Measurements from ENCODE around the gene ZNF460.

The ZNF460 gene

GRCh38 chr19:57262044-57262443 is 18.2 kb upstream of the ZNF460 start:
- no peaks in the 10 kb centered on the region for H3K9me3 ChIP-seq (ENCODE audit: insufficient read depth, low read depth, low read length)
- no peaks in the 10 kb centered on the region; the same call in 1 of the 2 replicates for H3K36me3 ChIP-seq (ENCODE audit: insufficient read depth, low read length)
- H3K4me2 ChIP-seq (ENCODE audit: low read depth, low read length, poor library complexity, severe bottlenecking), result no peak overlapping the region
- no peaks in the 10 kb centered on the region for H3K9me2 ChIP-seq (replicated peaks; ENCODE audit: low read depth, low read length)
- H3K4me1 ChIP-seq (ENCODE audit: insufficient read depth, low read length, poor library complexity, severe bottlenecking), result no peaks in the 10 kb centered on the region
- H3K9ac ChIP-seq (ENCODE audit: low read depth, low read length, poor library complexity, severe bottlenecking), result no peak overlapping the region
- no peaks in the 10 kb centered on the region for H4K20me1 ChIP-seq (ENCODE audit: insufficient read depth, low read length, poor library complexity, severe bottlenecking)
- H3F3A ChIP-seq (ENCODE audit: low read depth), result no peaks in the 10 kb centered on the region
- H3K4me3 ChIP-seq (ENCODE audit: low read length, poor library complexity, severe bottlenecking), result no peak overlapping the region
- TF ChIP-seq EZH2phosphoT487 (IDR thresholded peaks at IDR 0.05; ENCODE audit: borderline replicate concordance) (no peak), CTCF (conservative IDR thresholded peaks at IDR 0.05; ENCODE audit: low read length) (no peak)
- no peak overlapping the region for H2AFZ ChIP-seq (ENCODE audit: low read length)
- no peaks in the 10 kb centered on the region for H3K27me3 ChIP-seq (ENCODE audit: insufficient read depth, low read length, poor library complexity, severe bottlenecking)
- H3K79me2 ChIP-seq (ENCODE audit: insufficient read depth, low read length), result no peaks in the 10 kb centered on the region

- Histone ChIP-seq H3K36me3 (ENCODE audit: insufficient read depth, low read length) (no peaks in the 10 kb centered on the region), H3K79me2 (ENCODE audit: insufficient read depth, low read length) (no peaks in the 10 kb centered on the region), H3K4me3 (ENCODE audit: low read length, poor library complexity, severe bottlenecking) (no peak overlapping the region), H2AFZ (ENCODE audit: low read length) (no peak overlapping the region), H3K4me1 (ENCODE audit: insufficient read depth, low read length, poor library complexity, severe bottlenecking) (no peaks in the 10 kb centered on the region), H3K9ac (ENCODE audit: low read depth, low read length, poor library complexity, severe bottlenecking) (no peak overlapping the region), H3K9me2 (replicated peaks; ENCODE audit: low read depth, low read length) (no peaks in the 10 kb centered on the region), H3F3A (ENCODE audit: low read depth) (no peaks in the 10 kb centered on the region), H3K9me3 (ENCODE audit: insufficient read depth, low read depth, low read length) (no peaks in the 10 kb centered on the region), H4K20me1 (ENCODE audit: insufficient read depth, low read length, poor library complexity, severe bottlenecking) (no peaks in the 10 kb centered on the region), H3K4me2 (ENCODE audit: low read depth, low read length, poor library complexity, severe bottlenecking) (no peak overlapping the region), H3K27me3 (ENCODE audit: insufficient read depth, low read length, poor library complexity, severe bottlenecking) (no peaks in the 10 kb centered on the region)
- TF ChIP-seq CTCF (conservative IDR thresholded peaks at IDR 0.05; ENCODE audit: low read length) (no peak), EZH2phosphoT487 (IDR thresholded peaks at IDR 0.05; ENCODE audit: borderline replicate concordance) (no peak)
Measured at GRCh38 chr19:57263244-57263741, 17.0 kb upstream of the ZNF460 start.

- Histone ChIP-seq H3K9me3 (ENCODE audit: insufficient read depth, low read depth, low read length) (no peaks in the 10 kb centered on the region), H3K4me3 (ENCODE audit: low read length, poor library complexity, severe bottlenecking) (no peak overlapping the region), H4K20me1 (ENCODE audit: insufficient read depth, low read length, poor library complexity, severe bottlenecking) (no peaks in the 10 kb centered on the region), H3K36me3 (ENCODE audit: insufficient read depth, low read length) (no peaks in the 10 kb centered on the region), H3F3A (ENCODE audit: low read depth) (no peaks in the 10 kb centered on the region), H3K27me3 (ENCODE audit: insufficient read depth, low read length, poor library complexity, severe bottlenecking) (no peaks in the 10 kb centered on the region), H3K4me1 (ENCODE audit: insufficient read depth, low read length, poor library complexity, severe bottlenecking) (no peaks in the 10 kb centered on the region), H3K9ac (ENCODE audit: low read depth, low read length, poor library complexity, severe bottlenecking) (no peak overlapping the region), H3K4me2 (ENCODE audit: low read depth, low read length, poor library complexity, severe bottlenecking) (no peak overlapping the region), H3K9me2 (replicated peaks; ENCODE audit: low read depth, low read length) (no peaks in the 10 kb centered on the region), H3K79me2 (ENCODE audit: insufficient read depth, low read length) (no peaks in the 10 kb centered on the region), H2AFZ (ENCODE audit: low read length) (no peak overlapping the region)
- no peak for TF ChIP-seq CTCF (conservative IDR thresholded peaks at IDR 0.05; ENCODE audit: low read length)
- no peak for TF ChIP-seq EZH2phosphoT487 (IDR thresholded peaks at IDR 0.05; ENCODE audit: borderline replicate concordance)
Measured at GRCh38 chr19:57267291-57267690, 13.0 kb upstream of the ZNF460 start.
